ENCODE measurements around the gene JARID2. TPM values are rescaled to one million over a fixed set of nuclear protein-coding genes. Genes with fewer than 3 reads are reported as not detected.

The JARID2 gene
- total and polyA plus RNA-seq, 2 of the 13 experiments (the other 11 are each of a cell fraction or from before 2014, with no cell fraction given) = 7.5 to 10.3 TPM

- Histone ChIP-seq H3K27me3 (ENCODE audit: control insufficient read depth in 1 of 2, insufficient read depth in 2 of 2, low read length in 2 of 2) (no peaks in the 10 kb centered on the region), H3K4me2 (ENCODE audit: low read depth, low read length) (no peak overlapping the region), H4K20me1 (ENCODE audit: insufficient read depth, low read length) (no peaks in the 10 kb centered on the region), H3K4me1 (ENCODE audit: insufficient read depth, low read length) (no peaks in the 10 kb centered on the region), H3K9me3 (ENCODE audit: low read length) (no peaks in the 10 kb centered on the region), H3K9ac (ENCODE audit: insufficient read depth, low read depth, low read length) (no peak overlapping the region), H3K27ac (ENCODE audit: extremely low read length, insufficient read depth, low read length) (no peak overlapping the region), H2AFZ (ENCODE audit: low read length) (no peak overlapping the region), H3K36me3 (replicated peaks in 1 of 2; ENCODE audit: control insufficient read depth in 1 of 2, insufficient read depth in 2 of 2, low read length in 2 of 2) (peaks cover 10 to 67% of the 10 kb centered on the region in 2 experiments), H3K79me2 (ENCODE audit: insufficient read depth, low read length) (no peaks in the 10 kb centered on the region), H3K4me3 (replicated peaks in 1 of 3; ENCODE audit: insufficient read depth in 1 of 3, low read depth in 2 of 3, low read length in 3 of 3) (no peak overlapping the region)
- ChIA-PET CTCF (ENCODE audit: low intra/inter-chr PET ratio, low total read pairs) (no interaction called here), POLR2A (no interaction called here)
- intact Hi-C loops (cut with micrococcal nuclease; ENCODE audit: unreplicated experiment) (no loop called here), in situ Hi-C loops (cut with HindIII; ENCODE audit: extremely low pct_ligation_motif_present, low pct_unique_long_range_greater_than_20kb) (no loop called here)
- WGBS (ENCODE audit: low lambda C conversion rate) = 96% methylated on average over 9 of the region's 9 CpGs
- no peak for DNase-seq (ENCODE audit: low spot score)
- FAIRE-seq = no peak
- no peak for TF ChIP-seq SP2 (CRISPR knock-in tag; IDR thresholded peaks at IDR 0.05)
- no peak for TF ChIP-seq SMARCC2 (IDR thresholded peaks at IDR 0.05)
- TF ChIP-seq ZSCAN25 (CRISPR knock-in tag; IDR thresholded peaks at IDR 0.05) = no peak
- no peak for TF ChIP-seq GZF1 (CRISPR knock-in tag; IDR thresholded peaks at IDR 0.05)
- TF ChIP-seq PHF20 (CRISPR knock-in tag; IDR thresholded peaks at IDR 0.05) = no peak
- TF ChIP-seq SSRP1 (CRISPR knock-in tag; IDR thresholded peaks at IDR 0.05) = no peak
- no peak for TF ChIP-seq TFDP2 (CRISPR knock-in tag; IDR thresholded peaks at IDR 0.05)
- TF ChIP-seq KLF15 (CRISPR knock-in tag; IDR thresholded peaks at IDR 0.05; ENCODE audit: borderline replicate concordance) = no peak
- no peak for TF ChIP-seq ARNT2 (CRISPR knock-in tag; IDR thresholded peaks at IDR 0.05; ENCODE audit: low read depth)
- no peak for TF ChIP-seq BRF2 (CRISPR knock-in tag; IDR thresholded peaks at IDR 0.05)
- no peak for TF ChIP-seq RXRB (CRISPR knock-in tag; IDR thresholded peaks at IDR 0.05; ENCODE audit: borderline replicate concordance)
- no peak for TF ChIP-seq E2F5 (CRISPR knock-in tag; conservative IDR thresholded peaks at IDR 0.05)
- BruUV-seq (replicated peaks) = no TSS peak
- ATAC-seq = no peak
These were observed 272.2 kb downstream of the JARID2 start for GRCh38 chr6:15518057-15518456.

All from HepG2 (cell line).